Eye (tissue), 1 donor: Measurements from ENCODE around the gene TNPO2.
"Not testable (repeated sequence)": the region's sequence is repeated elsewhere in the genome, so short reads cannot be mapped to it uniquely, and the experiment has no call there.

Source experiments
- DNase-seq: peaks from one replicate; pipeline ENCODE4 v3.0.0-alpha.2; 2015

Gene TNPO2

GRCh38 chr19:12705169-12705568 is 18.6 kb downstream of the TNPO2 start:
- DNase-seq, result no peak

GRCh38 chr19:12703046-12703445 is 20.7 kb downstream of the TNPO2 start:
- peak; percentile 78 for DNase-seq

GRCh38 chr19:12701596-12702282 is 22.0 kb downstream of the TNPO2 start:
- DNase-seq, result no peak

GRCh38 chr19:12698138-12698537 is 25.6 kb downstream of the TNPO2 start:
- DNase-seq, result no peak

GRCh38 chr19:12697425-12697824 is 26.3 kb downstream of the TNPO2 start:
- not testable (repeated sequence) for DNase-seq

- DNase-seq, result peak; percentile 99
These were observed 27.1 kb downstream of the TNPO2 start, which contains the start of gene FBXW9 for GRCh38 chr19:12696366-12697335. TSS of gene FBXW9 (minus strand) at chr19:12696631. CDS start at chr19:12696581, 50 bp downstream.

GRCh38 chr19:12695997-12696365 is 27.8 kb downstream of the TNPO2 start:
- DNase-seq, result no peak

GRCh38 chr19:12695514-12695913 is 28.2 kb downstream of the TNPO2 start:
- no peak for DNase-seq

GRCh38 chr19:12695096-12695495 is 28.6 kb downstream of the TNPO2 start:
- DNase-seq, result no peak

GRCh38 chr19:12694641-12695040 is 29.1 kb downstream of the TNPO2 start:
- no peak for DNase-seq

GRCh38 chr19:12692960-12693359 is 30.8 kb downstream of the TNPO2 start:
- no peak for DNase-seq

GRCh38 chr19:12689581-12690216 is 34.0 kb downstream of the TNPO2 start:
- DNase-seq, result no peak

- no peak for DNase-seq
These were observed 34.7 kb downstream of the TNPO2 start for GRCh38 chr19:12689012-12689411.

GRCh38 chr19:12687496-12688196 is 36.1 kb downstream of the TNPO2 start, which contains the start of gene GNG14:
TSS of gene GNG14 (plus strand) at chr19:12687998. CDS start at chr19:12688049, 51 bp downstream.
- DNase-seq, result no peak

- no peak for DNase-seq
These were observed 37.9 kb downstream of the TNPO2 start for GRCh38 chr19:12685831-12686230.

- DNase-seq, result peak; percentile 98
These were observed 42.4 kb downstream of the TNPO2 start, which contains the start of gene DHPS for GRCh38 chr19:12681074-12681987. TSS of gene DHPS (minus strand) at chr19:12681880. CDS start at chr19:12681766, 114 bp downstream.

- no peak for DNase-seq
These were observed 43.7 kb downstream of the TNPO2 start for GRCh38 chr19:12680034-12680433.

- DNase-seq, result not testable (repeated sequence)
These were observed 45.7 kb downstream of the TNPO2 start for GRCh38 chr19:12678039-12678438.

- no peak for DNase-seq
These were observed 46.8 kb downstream of the TNPO2 start for GRCh38 chr19:12676928-12677327.

GRCh38 chr19:12676384-12676792 is 47.3 kb downstream of the TNPO2 start:
- peak; percentile 91 for DNase-seq

GRCh38 chr19:12675940-12676339 is 47.8 kb downstream of the TNPO2 start:
- no peak for DNase-seq
